Kasumi-1 (cell line): Measurements from ENCODE around the gene PIMREG.

Source experiments
- DNase-seq, 2 experiments: peaks; one replicate each; lab custom pipeline; 2025; lab: John Stamatoyannopoulos, UW

PIMREG gene, protein sequence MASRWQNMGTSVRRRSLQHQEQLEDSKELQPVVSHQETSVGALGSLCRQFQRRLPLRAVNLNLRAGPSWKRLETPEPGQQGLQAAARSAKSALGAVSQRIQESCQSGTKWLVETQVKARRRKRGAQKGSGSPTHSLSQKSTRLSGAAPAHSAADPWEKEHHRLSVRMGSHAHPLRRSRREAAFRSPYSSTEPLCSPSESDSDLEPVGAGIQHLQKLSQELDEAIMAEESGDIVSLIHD

DNA sequence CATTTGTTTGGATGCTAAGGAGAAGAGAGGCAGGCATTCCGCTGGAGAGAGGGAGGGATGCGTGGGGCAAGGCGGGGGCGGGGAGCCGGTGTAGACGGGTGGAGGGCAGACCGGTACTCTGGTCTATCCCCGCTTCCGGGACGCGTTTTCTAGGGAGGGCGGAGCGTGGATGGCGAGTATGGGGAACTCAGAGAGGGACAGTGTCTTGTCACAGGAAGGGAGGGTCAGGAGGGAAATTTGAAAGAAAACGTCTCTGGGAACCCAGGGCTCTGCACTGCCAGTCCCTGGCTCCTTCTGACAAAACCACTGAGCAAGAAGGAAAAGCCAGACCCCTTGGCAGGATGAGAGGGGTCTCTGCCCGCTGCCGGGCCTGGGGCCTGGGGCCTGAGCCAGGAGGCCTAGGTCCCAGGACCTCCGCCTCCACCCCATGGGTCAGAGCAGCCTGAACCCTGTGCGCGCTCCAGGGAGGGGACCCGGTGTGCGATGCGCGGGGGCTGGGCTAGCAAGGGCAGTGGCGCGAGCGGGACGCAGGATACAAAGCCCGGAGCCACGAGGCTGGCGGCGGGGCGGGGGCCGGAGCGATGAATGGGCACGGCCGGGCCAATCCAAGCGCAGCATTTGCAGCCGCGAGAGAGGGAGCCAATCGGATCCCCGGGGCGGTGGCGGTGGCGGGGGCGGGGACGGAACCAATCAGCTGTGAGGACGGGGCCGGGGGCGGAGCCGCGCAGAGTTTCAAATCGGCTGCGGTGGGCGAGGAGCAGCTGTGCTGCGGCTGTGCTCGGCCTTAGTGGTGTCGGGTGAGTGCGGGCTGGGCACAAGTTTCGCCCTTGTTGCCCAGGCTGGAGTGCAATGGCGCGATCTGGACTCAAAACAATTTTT, at the start of gene PIMREG:
Gene PIMREG (plus strand): TSS at position 764 of the 879 bp plus-strand sequence. CDS start 656 bp downstream, outside the sequence.
- peak; percentile 65 to 74 for DNase-seq

DNA sequence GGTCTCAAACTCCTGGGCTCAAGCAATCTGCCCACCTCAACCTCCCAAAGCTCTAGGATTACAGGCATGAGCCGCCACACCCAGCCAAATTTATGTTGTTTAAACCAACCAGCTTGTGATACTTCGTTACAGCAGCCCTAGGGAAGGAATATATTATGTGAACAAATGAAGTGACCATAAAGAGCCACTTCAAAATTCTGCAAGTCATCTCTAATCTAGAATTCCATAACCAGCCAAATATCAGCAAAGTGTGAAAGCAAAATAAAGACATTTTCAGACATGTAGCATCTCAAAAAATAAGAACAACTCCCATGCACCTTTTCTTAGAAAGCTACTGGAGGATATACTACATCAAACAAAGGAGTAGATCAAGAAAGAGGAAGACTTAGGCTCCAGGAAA, 45.3 kb upstream of the PIMREG start:
- DNase-seq = no peak

DNA sequence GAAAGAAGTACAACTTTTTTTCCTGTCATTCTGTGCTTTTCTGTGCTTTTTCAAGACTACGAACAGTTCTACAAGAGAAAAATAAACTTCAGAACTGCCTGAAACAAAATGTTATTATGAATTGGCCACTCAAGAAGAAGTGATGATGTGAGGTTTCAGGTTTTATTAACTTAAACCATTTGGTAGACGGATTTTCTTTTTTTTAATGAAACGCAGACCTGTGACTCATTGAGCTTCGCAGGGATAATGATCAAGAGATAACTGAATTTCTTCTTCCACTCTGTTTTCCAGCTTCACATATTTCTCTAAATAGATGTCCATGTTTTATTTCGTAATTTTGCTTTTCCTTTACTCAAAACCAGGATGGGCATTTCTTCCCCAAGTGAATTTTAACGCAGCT, 42.0 kb upstream of the PIMREG start:
- DNase-seq = no peak

GRCh38 chr17:6408276-6408675, 36.0 kb upstream of the PIMREG start:
- DNase-seq = no peak

DNA sequence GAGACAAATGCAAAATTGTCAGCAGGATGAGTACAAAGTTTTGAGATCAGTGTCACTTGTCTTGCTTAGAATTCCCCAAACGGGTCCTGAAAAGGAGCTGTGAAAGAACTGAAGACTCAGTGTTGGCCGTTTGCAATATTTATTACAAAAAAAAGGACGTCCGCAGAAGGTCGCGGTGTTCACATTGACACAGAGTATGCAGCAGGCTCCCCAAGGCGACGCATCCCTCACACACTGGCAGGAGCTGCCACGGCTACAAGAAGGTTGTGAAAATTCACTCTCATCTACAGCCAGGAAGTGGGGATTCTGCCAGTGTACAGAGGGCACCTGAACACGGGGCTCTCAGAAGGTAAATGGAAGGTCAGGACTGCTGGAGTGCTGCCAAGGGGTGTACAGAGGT, 35.5 kb upstream of the PIMREG start:
- no peak for DNase-seq

GRCh38 chr17:6413065-6413464, 31.2 kb upstream of the PIMREG start:
- peak; percentile 29 to 48 for DNase-seq

DNA sequence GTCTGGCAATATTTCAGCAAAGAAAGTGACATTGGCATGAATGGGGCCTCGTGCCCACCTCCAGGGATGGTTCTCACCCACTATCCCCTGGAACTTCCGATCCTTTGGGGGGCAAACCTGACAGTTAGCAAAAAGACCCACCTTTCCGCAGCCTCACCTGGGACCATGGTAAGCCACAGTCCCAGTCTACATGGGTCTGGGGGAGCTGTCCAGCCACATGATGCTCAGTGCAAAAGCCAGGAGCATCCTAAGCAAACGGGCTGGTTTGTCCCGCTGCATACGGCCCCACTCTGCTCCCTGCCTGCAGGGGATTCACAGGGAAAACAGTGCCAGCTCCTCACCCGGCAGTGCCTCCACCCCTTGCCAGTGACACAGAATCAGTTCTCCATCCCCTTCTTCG, 28.6 kb upstream of the PIMREG start:
- DNase-seq = no peak

DNA sequence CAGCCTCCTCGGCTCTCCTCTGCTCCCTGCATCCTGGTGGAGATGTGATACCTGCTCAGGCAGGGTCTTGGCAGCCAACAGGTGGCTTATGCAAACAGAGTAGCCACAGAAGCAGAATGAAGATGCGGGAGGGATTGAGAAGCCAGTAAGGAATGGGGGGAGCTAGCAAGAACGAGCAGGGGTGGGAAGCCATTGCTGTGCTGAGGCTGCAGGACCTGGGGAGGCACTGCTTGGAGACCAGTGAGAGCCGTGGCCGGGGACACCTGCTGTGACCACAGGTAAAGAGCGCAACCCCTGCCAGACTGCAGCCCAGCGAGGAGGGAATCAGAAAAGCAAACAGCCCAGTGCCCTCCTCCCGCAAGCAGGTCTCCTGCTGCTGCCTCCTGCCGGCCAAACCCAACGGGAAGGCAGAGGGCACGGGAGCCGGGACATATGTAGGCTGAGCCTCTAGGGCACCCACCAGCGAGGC, 24.0 kb upstream of the PIMREG start:
- DNase-seq = no peak

GRCh38 chr17:6421700-6422604, 22.3 kb upstream of the PIMREG start:
- DNase-seq = peak; percentile 34 to 39

GRCh38 chr17:6422654-6423241, 21.5 kb upstream of the PIMREG start:
- DNase-seq = no peak

DNA sequence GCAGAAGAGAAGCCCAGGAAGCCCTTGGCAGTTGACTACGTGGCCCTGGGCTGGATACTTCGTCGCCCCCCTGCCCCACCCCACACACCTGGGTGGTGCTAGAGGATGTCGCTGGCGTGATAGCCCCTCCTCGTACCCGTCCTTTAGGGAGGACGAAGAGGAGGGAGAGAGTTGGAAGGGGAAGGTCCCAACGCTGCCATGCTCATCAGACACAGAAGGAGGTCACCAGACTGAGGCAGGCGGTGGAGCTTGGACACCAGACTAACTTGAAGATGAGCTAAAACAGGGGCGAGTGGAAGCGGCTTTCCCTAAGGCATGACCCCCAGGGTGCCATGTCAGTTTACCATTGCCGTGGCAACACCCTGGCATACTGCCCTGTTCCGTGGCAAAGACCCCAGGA, 20.3 kb upstream of the PIMREG start:
- DNase-seq = no peak

GRCh38 chr17:6425407-6425806, 18.8 kb upstream of the PIMREG start:
- no peak for DNase-seq

- no peak for DNase-seq
These were observed 17.7 kb upstream of the PIMREG start for GRCh38 chr17:6426356-6427101.

DNA sequence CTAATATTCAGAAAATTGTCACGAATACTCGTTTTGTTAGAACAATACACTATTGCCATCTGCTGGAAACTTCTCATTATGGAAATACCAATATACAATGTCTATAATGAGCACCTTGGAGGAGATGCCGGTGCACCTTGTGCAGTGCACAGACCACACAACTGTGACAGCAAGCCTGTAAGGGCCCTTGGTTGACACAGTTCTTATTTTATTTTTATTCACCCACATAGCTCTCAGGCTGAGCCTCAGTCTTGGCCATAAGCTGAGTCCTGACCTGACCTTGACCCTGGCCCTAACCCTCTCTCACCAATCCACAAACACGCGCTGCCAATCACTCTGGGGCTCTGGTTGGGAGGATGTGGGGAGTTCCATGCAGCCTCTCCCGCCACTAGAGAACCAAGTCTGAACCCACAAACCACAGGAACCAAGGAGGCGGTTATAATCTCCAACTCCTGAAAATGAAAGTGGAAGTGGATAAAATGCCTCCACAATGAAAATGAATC, 16.9 kb upstream of the PIMREG start:
- DNase-seq = peak in 1 of 2 experiments; percentile 4

DNA sequence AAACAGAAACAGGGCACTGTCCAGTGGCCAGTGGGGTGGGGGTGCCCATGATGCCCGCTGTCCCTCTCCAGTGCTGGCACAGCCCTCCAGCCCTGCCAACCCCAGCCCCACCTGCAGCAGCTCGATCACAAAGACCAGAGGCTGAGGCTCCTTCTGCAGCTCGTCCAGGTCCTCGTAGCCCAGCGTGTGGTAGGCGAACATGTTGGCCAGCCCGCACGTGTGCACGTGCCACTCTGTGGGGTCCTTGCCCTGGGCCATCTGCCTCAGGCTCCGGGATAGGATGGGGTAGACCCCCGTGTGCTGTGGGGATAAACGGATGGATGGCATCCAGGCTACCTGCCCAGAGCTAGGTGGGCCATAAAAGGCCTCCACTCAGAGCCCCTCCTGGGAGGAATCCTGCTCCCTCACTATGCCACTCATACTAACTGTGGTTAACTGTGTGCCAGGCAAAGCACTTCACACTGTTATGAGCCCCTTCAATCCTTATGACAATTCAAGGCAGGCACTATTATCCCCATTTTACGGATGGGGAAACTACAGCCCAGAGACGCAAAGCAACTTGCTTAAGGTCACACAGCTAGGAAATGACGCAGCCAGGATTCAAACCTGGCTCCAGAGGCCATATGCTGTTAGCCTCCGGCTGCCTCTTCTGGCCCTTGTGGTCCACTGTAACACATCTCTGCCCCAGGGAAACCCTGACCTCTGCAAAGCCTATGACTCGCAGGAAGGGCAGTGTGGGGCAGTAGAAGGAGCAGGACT, 15.9 kb upstream of the PIMREG start:
- no peak for DNase-seq

- DNase-seq = no peak
These were observed 15.0 kb upstream of the PIMREG start for GRCh38 chr17:6429266-6429665.

DNA sequence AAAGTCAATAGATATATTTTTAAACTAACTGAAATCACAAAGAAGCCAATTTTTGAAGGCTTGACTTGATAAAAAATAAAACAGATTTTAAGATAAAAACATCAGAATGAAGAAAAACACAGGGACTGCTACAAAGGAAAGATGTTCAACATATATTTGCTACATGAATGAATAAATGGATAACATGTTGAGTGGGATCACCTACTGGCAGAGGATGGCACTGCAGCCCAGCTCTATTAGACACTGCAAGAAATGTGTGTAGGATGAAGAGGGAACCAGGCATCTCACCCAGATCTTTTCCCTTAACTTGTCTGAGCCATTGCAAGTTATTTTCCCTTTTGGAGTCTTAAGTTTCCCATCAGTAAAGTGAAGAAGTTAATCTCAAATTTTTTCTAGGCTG, 13.5 kb upstream of the PIMREG start:
- no peak for DNase-seq

GRCh38 chr17:6435051-6435450, 9.2 kb upstream of the PIMREG start, which contains the start of gene AIPL1:
AIPL1 (minus strand) TSS chr17:6435121; CDS start chr17:6435104, 17 bp downstream.
- DNase-seq = no peak

GRCh38 chr17:6435968-6436367, 8.3 kb upstream of the PIMREG start:
- DNase-seq = peak; percentile 41 to 49

- DNase-seq = no peak
These were observed 6.8 kb upstream of the PIMREG start for GRCh38 chr17:6437466-6437865.
